SHP77 (cell line): Measurements from ENCODE around the gene PC.
"Not testable (repeated sequence)": the region's sequence is repeated elsewhere in the genome, so short reads cannot be mapped to it uniquely, and the experiment has no call there.

Experiments
- DNase-seq, 2 experiments: peaks; one replicate each; lab custom pipeline; 2025; lab: John Stamatoyannopoulos, UW

The PC gene

DNA sequence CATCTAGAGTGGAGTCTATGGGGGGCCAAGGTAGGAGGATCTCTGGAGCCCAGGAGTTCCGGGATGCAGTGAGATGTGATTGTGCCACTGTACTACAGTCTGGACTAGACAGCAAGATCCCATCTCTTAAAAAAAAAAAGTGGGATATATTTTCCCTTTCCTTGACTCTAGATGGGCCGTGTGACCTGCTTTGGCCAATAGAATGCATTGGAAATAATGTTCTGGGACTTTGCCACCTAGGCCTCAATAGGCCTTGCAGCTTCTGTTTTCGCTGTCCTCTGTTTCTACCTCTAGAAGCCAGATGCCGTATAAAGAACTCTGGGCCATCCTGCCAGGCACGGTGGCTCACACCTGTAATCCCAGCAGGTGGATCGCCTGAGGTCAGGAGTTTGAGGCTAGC is 20.5 kb upstream of the PC start:
- no peak for DNase-seq

- no peak for DNase-seq
Observed at GRCh38 chr11:66978229-66978628, 20.0 kb upstream of the PC start.

DNA sequence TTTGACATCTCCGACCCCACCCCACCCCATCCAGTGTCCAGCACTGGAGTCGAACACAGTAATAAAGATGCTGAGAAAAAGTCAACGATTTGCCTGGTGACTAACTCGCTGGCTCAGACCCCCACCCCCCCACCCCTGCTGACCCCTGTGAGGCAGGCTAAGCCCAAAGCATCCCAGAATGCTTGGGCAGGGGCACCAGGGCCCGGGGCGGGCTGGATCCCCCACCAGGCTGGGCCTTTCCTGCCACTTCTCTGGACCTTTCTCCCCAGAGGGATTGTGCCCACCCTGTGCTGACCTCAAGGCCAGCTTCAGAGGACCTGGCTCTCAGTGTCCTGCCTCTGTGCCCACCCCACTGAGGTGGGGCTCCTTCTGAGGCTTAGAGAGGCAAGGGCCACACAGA is 18.7 kb upstream of the PC start:
- DNase-seq: no peak

GRCh38 chr11:66976028-66976467 is 17.9 kb upstream of the PC start:
- DNase-seq: peak; percentile 26 to 57

DNA sequence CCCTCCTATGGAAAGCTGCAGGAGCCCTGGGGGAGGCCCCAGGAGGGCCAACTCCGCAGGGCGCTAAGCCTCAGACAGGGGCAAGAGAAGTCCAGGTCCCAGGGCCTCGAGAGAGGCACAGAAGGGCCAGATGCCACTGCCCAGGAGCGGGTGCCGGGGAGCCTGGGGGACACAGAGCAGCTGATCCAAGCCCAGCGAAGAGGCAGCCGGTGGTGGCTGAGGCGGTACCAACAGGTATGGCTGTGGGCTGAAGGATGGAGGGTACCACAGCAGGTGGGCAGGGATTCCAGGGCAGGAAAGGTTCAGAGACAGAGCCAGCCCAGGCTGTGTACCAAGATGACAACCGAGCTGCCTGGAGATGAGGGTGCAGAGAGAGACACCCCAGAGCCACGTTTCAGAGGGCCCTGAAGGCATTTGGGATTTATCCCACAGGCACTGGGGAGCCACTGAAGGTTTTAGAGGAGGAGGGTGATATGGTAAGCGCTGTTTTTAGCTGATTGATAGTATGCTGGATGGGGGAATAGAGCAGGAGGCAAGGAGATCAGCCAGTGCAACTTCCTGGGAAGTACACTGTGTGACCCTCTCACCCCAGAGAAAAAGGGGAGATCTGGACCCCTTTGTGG is 17.3 kb upstream of the PC start:
- DNase-seq: no peak

GRCh38 chr11:66974724-66975404 is 16.7 kb upstream of the PC start, which contains the start of gene C11orf86:
C11orf86 (plus strand) TSS chr11:66975304; CDS start chr11:66975363, 59 bp downstream.
- no peak for DNase-seq

- no peak for DNase-seq
Observed at GRCh38 chr11:66973956-66974580, 15.9 kb upstream of the PC start.

DNA sequence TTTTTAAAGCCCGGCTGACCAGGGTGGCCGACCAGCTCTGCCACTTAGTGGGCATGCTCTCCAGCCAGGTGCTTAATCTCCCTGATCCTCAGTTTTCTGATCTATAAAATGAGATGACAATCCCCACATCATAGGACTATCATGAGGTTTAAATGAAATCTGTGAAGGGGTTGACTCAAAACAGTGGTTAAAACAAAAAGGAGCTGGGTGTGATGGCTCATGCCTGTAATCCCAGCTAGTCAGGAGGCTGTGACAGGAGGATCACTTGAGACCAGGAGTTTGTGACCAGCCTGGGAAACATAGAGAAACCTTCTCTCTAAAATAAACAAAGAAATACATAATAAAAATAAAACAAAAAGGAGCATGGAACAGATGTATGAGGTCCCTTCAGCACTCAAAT is 13.3 kb upstream of the PC start:
- DNase-seq: no peak

DNA sequence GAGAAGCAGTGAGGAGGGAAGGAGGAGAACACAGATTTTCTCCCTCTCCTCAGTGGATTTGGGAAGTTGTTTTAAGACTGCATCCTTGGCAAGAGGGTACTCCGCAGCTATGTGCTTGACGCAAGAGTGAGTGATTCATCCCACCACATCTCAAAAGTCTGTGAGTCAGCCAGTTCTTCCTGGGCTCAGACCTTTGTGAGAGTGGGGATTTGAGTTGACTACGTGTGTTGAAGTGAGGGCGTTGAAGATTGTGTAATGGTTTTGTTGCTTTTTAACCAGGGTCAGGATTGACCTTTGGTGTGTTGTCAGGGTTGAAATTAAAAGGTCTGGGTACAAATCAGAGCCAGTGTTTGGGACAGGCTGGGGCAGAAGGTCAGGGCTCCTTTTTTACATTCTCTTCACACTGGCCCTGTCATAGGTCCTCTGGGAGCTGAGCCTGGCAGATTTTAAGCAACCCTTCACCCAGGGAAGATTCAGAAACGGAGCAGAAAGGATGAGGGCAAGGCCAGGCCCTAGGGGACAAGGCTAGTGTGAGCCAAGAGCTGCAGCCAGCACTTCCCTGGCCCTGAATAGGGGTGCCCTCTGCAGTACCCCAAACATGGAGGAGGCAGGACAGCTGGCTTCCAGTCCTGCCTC is 12.7 kb upstream of the PC start:
- DNase-seq: no peak

DNA sequence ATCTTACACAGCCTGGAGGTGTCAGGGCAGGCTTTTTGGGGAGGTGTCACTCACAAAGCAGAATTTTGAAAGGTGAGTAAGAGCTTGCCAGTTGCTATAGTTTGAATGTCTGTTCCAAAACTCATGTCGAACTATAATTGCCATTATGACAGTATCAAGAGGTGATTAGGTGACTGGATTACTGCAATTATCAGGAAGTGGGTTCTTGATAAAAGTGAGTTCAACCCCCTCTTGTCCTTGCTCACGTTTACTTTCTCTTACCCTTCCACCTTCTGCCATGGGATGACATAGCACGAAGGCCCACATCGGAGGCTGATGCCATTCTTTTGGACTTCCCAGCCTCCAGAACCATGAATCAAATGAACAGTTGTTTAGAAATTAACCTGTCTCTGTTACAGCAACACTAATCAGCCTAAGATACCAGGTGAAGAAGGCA is 12.2 kb upstream of the PC start:
- DNase-seq: no peak

- DNase-seq: no peak
Observed at GRCh38 chr11:66969584-66970225, 11.5 kb upstream of the PC start.

DNA sequence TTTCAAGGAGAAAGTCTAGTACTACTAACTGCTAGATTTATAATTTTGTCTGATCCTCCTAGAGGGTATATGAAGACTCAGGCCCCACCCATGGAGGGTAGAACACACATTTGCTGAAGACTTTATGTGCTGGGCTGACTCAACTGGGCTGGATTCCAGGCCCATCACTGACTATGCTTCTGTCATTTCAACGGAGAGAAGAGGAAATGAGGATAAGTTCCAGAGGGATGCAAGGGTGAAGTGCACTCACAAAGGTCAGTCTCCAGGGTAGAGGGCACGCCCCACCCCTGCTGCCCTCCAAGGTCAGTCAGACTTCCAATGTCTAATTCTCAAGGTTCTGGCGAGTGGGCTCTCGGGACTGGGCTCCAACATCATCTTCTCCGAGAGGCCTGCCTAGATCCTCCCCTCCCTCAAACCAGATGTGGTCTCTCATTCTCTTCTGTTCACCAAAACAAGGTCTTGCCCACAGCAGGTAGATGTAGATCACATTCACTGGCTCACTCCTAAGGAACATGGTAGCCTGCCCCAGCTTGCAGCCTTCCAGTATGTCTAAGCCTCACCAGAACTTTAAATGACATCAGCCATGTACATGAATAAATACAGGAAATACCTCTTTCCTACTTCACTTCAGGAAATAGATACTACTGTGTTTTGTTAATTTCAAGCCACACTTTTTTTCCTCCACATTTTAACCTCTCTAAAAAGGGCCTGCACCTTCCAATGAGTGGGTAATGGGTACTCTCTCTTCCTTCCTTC is 9.7 kb upstream of the PC start:
- DNase-seq: no peak

- no peak for DNase-seq
Observed at GRCh38 chr11:66966351-66966750, 8.2 kb upstream of the PC start.

DNA sequence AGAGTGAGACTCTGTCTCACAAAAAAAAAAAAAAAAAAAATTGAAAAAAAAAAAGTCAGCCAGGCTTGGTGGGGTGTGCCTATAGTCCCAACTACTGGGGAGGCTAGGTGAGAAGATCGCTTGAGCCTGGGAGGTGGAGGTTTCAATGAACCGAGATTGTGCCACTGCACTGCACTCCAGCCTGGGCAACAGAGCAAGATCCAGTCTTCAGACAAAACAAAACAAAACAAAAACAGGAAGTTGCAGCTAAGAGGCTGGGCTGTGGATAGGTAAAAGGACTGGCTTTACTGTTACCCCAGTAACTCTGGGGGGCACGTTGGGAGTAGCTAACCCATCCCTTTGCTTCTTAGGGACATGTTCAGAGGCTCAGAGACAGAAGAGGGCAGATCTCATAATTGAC is 6.3 kb upstream of the PC start:
- no peak for DNase-seq

DNA sequence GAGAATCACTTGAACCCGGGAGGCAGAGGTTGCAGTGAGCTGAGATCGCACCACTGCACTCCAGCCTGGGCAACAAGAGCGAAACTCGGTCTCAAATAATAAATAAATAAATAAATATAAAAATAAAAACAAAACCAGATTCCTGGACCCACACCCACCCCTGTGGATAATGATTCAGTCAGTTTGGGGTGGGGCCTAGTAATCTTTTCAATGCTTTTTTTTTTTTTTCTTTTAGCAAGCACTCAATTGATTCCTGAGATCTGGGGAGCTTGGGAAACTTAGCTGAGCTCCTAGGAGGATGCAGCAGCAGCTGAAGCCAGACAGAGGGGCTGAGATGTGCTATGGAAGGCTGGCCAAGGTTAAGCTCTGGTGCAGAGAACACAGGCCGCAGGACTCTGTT is 4.6 kb upstream of the PC start:
- no peak for DNase-seq

DNA sequence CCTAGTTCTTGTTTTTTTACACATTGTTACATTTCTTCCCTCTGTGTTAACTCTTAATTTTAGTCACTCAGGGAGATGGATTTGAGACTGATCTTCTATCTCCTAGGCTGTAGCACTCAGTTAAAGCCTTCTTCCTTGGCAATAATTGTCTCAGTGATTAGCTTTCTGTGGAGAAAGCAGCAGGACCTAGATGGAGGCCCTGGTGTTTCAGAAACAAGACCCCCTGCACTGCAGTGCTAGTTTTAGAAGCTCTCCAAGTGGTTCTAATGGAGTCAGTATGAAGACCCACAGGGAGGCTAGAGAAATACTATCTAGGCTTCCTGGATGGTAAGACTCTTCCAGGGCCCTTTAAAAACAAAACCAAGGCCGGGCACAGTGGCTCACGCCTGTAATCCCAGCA is 4.1 kb upstream of the PC start:
- no peak for DNase-seq

GRCh38 chr11:66961691-66962213 is 3.6 kb upstream of the PC start:
- not testable (repeated sequence) for DNase-seq

- no peak for DNase-seq
Observed at GRCh38 chr11:66958956-66959274, 732 bp upstream of the PC start.

- peak in 1 of 2 experiments; percentile 46 for DNase-seq
Observed at GRCh38 chr11:66957971-66958231, 282 bp downstream of the PC start.

GRCh38 chr11:66956689-66957290 is 1.4 kb downstream of the PC start:
- peak in 1 of 2 experiments; percentile 4 for DNase-seq

GRCh38 chr11:66953081-66953833 is 4.9 kb downstream of the PC start:
- DNase-seq: no peak
